Neural crest cell (in vitro differentiated cells): Measurements from ENCODE around the gene FAM210A. TPM values are rescaled to one million over a fixed set of nuclear protein-coding genes. Genes with fewer than 3 reads are reported as not detected.

Experiments
- DNase-seq: peaks from one replicate; pipeline ENCODE4 v3.0.0; 2021; ENCODE audit warnings: low read depth, mixed read lengths, low spot score
- H3K27ac Mint-ChIP-seq: one replicate; pipeline ENCODE4 v1.8.0; 2021; ENCODE audit warnings: mild to moderate bottlenecking, mixed read lengths; ENCODE audit not compliant: unreplicated experiment
- H3K27me3 Mint-ChIP-seq: 2 replicates; pipeline ENCODE4 v1.8.0; 2021; ENCODE audit warnings: low read depth, mild to moderate bottlenecking, mixed read lengths
- H3K36me3 Mint-ChIP-seq: 2 replicates; pipeline ENCODE4 v1.8.0; 2021; ENCODE audit warnings: low read depth, mild to moderate bottlenecking, mixed read lengths
- H3K4me1 Mint-ChIP-seq: 2 replicates; pipeline ENCODE4 v1.8.0; 2021; ENCODE audit warnings: mixed read lengths
- H3K4me3 Mint-ChIP-seq: one replicate; pipeline ENCODE4 v1.8.0; 2021; ENCODE audit warnings: mild to moderate bottlenecking, mixed read lengths
- H3K9me3 Mint-ChIP-seq: 2 replicates; pipeline ENCODE4 v1.8.0; 2021; ENCODE audit warnings: mixed read lengths
- CTCF ChIP-seq: fragments of 200-600 bp; sonication (generic); conservative IDR thresholded peaks from 2 replicates; pipeline ENCODE4 v1.5.0; 2021; ENCODE audit warnings: antibody characterized with exemption, mild to moderate bottlenecking
- total RNA-seq: library from RNA; stranded (reverse); gene quantifications from 2 replicates; pipeline ENCODE4 v1.2.1, GENCODE V29; 2021

Gene FAM210A
- total RNA-seq, 1 donor from 2014 or later = 15.1 TPM

- no peak overlapping the region for H3K4me3 Mint-ChIP-seq
- no peaks in the 10 kb centered on the region for H3K36me3 Mint-ChIP-seq
- H3K9me3 Mint-ChIP-seq = no peaks in the 10 kb centered on the region
- TF ChIP-seq CTCF = no peak
- no peaks in the 10 kb centered on the region for H3K27me3 Mint-ChIP-seq
- no peak overlapping the region for H3K27ac Mint-ChIP-seq
- no peak for DNase-seq
- no peaks in the 10 kb centered on the region for H3K4me1 Mint-ChIP-seq
These were observed 72.5 kb downstream of the FAM210A start for GRCh38 chr18:13653746-13654433.

DNA sequence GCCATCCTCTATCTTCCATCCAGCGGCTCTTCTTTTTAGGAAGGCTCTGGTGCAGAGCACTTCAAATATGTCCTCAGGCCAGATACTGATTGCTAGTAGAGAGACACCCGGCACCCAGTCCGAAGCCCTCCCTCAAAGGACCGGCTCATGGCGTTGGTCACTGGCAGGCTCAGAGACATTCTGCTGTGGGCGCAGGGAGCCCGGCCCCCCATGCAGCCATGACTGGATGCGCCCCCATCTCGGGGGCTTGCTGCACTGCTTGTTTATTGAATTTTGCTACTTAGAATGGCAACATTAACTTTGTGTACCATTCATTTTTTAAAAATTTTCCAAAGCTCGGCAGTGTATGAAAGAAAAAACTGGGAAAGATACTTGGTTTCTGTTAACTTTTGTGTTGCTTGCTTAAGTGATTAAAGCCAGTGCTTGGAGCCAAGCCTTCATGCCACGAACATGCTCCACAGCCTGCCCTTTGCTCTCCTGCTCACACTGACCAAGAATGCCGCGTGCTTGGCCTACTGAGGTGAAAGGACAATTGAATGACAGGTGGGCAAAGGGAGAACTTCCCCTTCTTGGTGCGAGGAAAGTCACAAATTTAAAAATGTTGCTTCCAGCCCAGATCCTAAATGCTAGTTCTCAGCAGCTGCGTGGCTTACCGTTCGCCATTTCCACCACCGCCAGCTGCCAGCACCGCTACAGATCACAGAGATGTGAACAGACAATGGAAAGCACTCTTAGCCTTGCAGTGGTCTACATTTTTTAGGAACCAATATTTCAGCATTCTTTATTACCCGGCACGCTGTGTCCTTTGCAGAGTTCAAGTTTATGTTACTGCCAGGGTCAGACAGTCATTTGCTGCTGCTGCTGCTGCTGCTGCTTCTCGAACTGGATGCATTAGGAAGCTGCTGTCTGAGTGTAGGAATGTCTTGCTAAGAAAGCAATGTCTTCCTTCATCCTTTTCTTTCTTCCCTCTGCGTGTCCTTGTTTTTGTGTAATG is 76.7 kb downstream of the FAM210A start:
- Mint-ChIP-seq H3K9me3 (no peaks in the 10 kb centered on the region), H3K4me1 (no peaks in the 10 kb centered on the region), H3K27me3 (no peaks in the 10 kb centered on the region), H3K27ac (no peak overlapping the region), H3K4me3 (no peak overlapping the region), H3K36me3 (no peaks in the 10 kb centered on the region)
- DNase-seq = no peak
- no peak for TF ChIP-seq CTCF

GRCh38 chr18:13647761-13648160 is 78.6 kb downstream of the FAM210A start:
- no peaks in the 10 kb centered on the region for H3K9me3 Mint-ChIP-seq
- no peak for TF ChIP-seq CTCF
- no peaks in the 10 kb centered on the region for H3K27me3 Mint-ChIP-seq
- no peaks in the 10 kb centered on the region for H3K4me1 Mint-ChIP-seq
- no peak overlapping the region for H3K4me3 Mint-ChIP-seq
- DNase-seq = no peak
- H3K27ac Mint-ChIP-seq = no peak overlapping the region
- no peaks in the 10 kb centered on the region for H3K36me3 Mint-ChIP-seq

DNA sequence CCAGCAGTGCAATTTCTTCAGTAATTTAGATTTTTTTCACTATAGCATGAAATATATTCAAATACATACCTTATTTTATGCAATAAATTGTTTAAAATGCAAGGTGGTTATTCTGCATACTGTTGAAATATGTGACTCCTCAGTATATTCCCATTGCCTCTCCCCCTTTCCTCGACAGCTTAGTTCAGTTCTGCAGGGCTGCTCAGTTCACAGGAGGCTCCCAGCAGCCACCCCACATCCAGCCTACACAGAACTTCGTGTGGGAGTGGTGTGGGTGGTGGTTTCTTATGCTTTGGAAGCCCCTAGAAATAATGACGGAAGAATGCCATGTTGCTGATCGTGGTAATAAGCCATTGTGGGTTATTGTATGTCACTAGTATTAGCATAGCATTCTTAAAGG is 79.7 kb downstream of the FAM210A start:
- Mint-ChIP-seq H3K27me3 (no peaks in the 10 kb centered on the region), H3K36me3 (no peaks in the 10 kb centered on the region), H3K4me3 (no peak overlapping the region), H3K27ac (no peak overlapping the region), H3K4me1 (no peaks in the 10 kb centered on the region), H3K9me3 (no peaks in the 10 kb centered on the region)
- DNase-seq = no peak
- no peak for TF ChIP-seq CTCF

DNA sequence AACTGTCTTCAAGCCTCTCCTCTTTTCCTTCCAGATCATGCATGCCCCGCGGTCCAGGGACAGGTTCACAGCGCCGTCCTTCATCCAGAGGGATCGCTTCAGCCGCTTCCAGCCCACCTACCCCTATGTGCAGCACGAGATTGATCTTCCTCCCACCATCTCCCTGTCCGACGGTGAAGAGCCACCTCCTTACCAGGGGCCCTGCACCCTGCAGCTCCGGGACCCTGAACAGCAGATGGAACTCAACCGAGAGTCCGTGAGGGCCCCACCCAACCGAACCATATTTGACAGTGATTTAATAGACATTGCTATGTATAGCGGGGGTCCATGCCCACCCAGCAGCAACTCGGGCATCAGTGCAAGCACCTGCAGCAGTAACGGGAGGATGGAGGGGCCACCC is 81.3 kb downstream of the FAM210A start:
- TF ChIP-seq CTCF = no peak
- H3K9me3 Mint-ChIP-seq = peaks cover 3% of the 10 kb centered on the region
- DNase-seq = no peak
- no peak overlapping the region for H3K4me3 Mint-ChIP-seq
- no peaks in the 10 kb centered on the region for H3K27me3 Mint-ChIP-seq
- no peak overlapping the region for H3K27ac Mint-ChIP-seq
- no peaks in the 10 kb centered on the region for H3K36me3 Mint-ChIP-seq
- H3K4me1 Mint-ChIP-seq = no peaks in the 10 kb centered on the region
